Hematopoietic multipotent progenitor cell treated with erythropoietin and hydrocortisone succinate and interleukin-3 and kit ligand, for 17 days (in vitro differentiated cells): ENCODE data around the gene CEBPG.

ENCODE experiments used
- DNase-seq: peaks from one replicate; pipeline ENCODE4 v3.0.0-alpha.2; 2015; ENCODE audit warnings: low spot score

CEBPG gene

GRCh38 chr19:33373453-33374235 is at the start of gene CEBPG:
Gene CEBPG (plus strand): TSS chr19:33373709. CDS start chr19:33379240, 5,531 bp downstream.
- DNase-seq, result peak; percentile 90

- DNase-seq, result no peak
These were observed 48.9 kb upstream of the CEBPG start for GRCh38 chr19:33324628-33325027.

GRCh38 chr19:33325920-33326319 is 47.6 kb upstream of the CEBPG start:
- no peak for DNase-seq

- DNase-seq, result no peak
These were observed 44.4 kb upstream of the CEBPG start for GRCh38 chr19:33329060-33329459.

GRCh38 chr19:33329736-33330135 is 43.8 kb upstream of the CEBPG start:
- DNase-seq, result no peak

- no peak for DNase-seq
These were observed 41.3 kb upstream of the CEBPG start for GRCh38 chr19:33332248-33332647.

GRCh38 chr19:33333151-33333550 is 40.4 kb upstream of the CEBPG start:
- DNase-seq, result no peak

GRCh38 chr19:33333642-33334041 is 39.9 kb upstream of the CEBPG start:
- no peak for DNase-seq

GRCh38 chr19:33334271-33334670 is 39.2 kb upstream of the CEBPG start:
- no peak for DNase-seq

GRCh38 chr19:33335446-33335845 is 38.1 kb upstream of the CEBPG start:
- no peak for DNase-seq

GRCh38 chr19:33339016-33339984 is 34.2 kb upstream of the CEBPG start:
- DNase-seq, result no peak

GRCh38 chr19:33340991-33341390 is 32.5 kb upstream of the CEBPG start:
- no peak for DNase-seq

GRCh38 chr19:33343301-33343700 is 30.2 kb upstream of the CEBPG start:
- DNase-seq, result no peak

GRCh38 chr19:33343859-33344572 is 29.5 kb upstream of the CEBPG start:
- DNase-seq, result no peak

- no peak for DNase-seq
These were observed 29.0 kb upstream of the CEBPG start for GRCh38 chr19:33344573-33344925.

- DNase-seq, result no peak
These were observed 28.3 kb upstream of the CEBPG start for GRCh38 chr19:33345163-33345562.

- DNase-seq, result no peak
These were observed 26.8 kb upstream of the CEBPG start for GRCh38 chr19:33346665-33347064.

GRCh38 chr19:33347300-33347699 is 26.2 kb upstream of the CEBPG start:
- DNase-seq, result no peak

- no peak for DNase-seq
These were observed 25.1 kb upstream of the CEBPG start for GRCh38 chr19:33348301-33349010.

- no peak for DNase-seq
These were observed 23.9 kb upstream of the CEBPG start for GRCh38 chr19:33349319-33350289.
